Lower lobe of right lung (tissue), 2 donors: ENCODE results near the gene PRELID3B. TPM values are rescaled to one million over a fixed set of nuclear protein-coding genes. Genes with fewer than 3 reads are reported as not detected.
"Not testable (repeated sequence)": the region's sequence is repeated elsewhere in the genome, so short reads cannot be mapped to it uniquely, and the experiment has no call there.

Experiments
- ATAC-seq, 2 donors: fragments of 200-7000 bp; cut with Tn5 transposase; one replicate each; pipeline ENCODE4 v1.9.1; 2020 to 2022; ENCODE audit warnings: mild to moderate bottlenecking in 2 of 2, moderate library complexity in 2 of 2
- DNase-seq: peaks from one replicate; pipeline ENCODE4 v3.0.0-alpha.2; 2020
- H3K27ac ChIP-seq: fragments of 200-600 bp; one replicate; pipeline ENCODE4 v1.8.0; 2022
- H3K27me3 ChIP-seq: fragments of 200-600 bp; one replicate; pipeline ENCODE4 v1.8.0; 2022; ENCODE audit warnings: low read depth
- H3K36me3 ChIP-seq: fragments of 200-600 bp; one replicate; pipeline ENCODE4 v1.8.0; 2022; ENCODE audit warnings: mild to moderate bottlenecking
- H3K4me1 ChIP-seq: fragments of 200-600 bp; one replicate; pipeline ENCODE4 v1.8.0; 2022
- H3K4me3 ChIP-seq: fragments of 200-600 bp; one replicate; pipeline ENCODE4 v1.8.0; 2022; ENCODE audit warnings: mild to moderate bottlenecking
- H3K9me3 ChIP-seq: fragments of 200-600 bp; one replicate; pipeline ENCODE4 v1.8.0; 2022
- CTCF ChIP-seq: fragments of 200-600 bp; IDR thresholded peaks from one replicate; pipeline ENCODE4 v1.8.0; 2022; ENCODE audit warnings: antibody characterized with exemption, mild to moderate bottlenecking
- intact Hi-C: fragments of 100-400 bp; cut with DNase I; formaldehyde crosslinking; loops from one replicate; pipeline ENCODE4 v1.11.0; 2022
- total RNA-seq: library from RNA; stranded (reverse); fragmentation: NEBNext Ultra II Directional; extraction: Animal tissue kit (Norgen Biotek cat#: 25700); gene quantifications from one replicate; pipeline ENCODE4 v1.2.1, GENCODE V29; 2021
- donor health status: DM: no; HTN: yes; CAD: no; lungs with severe emphysema.

Gene PRELID3B
- total RNA-seq, 1 donor from 2014 or later, result 43.0 TPM

GRCh38 chr20:59013031-59013951, 29.3 kb downstream of the PRELID3B start:
- intact Hi-C loops, result no loop called here
- H3K4me3 ChIP-seq, result no peak overlapping the region
- H3K4me1 ChIP-seq, result peaks cover 27% of the 10 kb centered on the region
- H3K9me3 ChIP-seq, result no peaks in the 10 kb centered on the region
- H3K36me3 ChIP-seq, result no peaks in the 10 kb centered on the region
- TF ChIP-seq CTCF, result no peak
- H3K27me3 ChIP-seq, result no peaks in the 10 kb centered on the region
- ATAC-seq (no peak), DNase-seq (no peak)
- no peak overlapping the region for H3K27ac ChIP-seq

- H3K9me3 ChIP-seq, intact Hi-C loops, H3K36me3 ChIP-seq, H3K27me3 ChIP-seq, DNase-seq, ATAC-seq, H3K4me3 ChIP-seq: not testable (repeated sequence)
- peak overlapping the region; percentile 59 for H3K27ac ChIP-seq
- H3K4me1 ChIP-seq, result peaks cover 38% of the 10 kb centered on the region
Observed at GRCh38 chr20:59011874-59012157, 30.8 kb downstream of the PRELID3B start.

- DNase-seq, result no peak
- Histone ChIP-seq H3K36me3 (no peaks in the 10 kb centered on the region), H3K4me3 (peak overlapping the region; percentile 23), H3K9me3 (no peaks in the 10 kb centered on the region), H3K4me1 (peaks cover 37% of the 10 kb centered on the region), H3K27ac (peak overlapping the region; percentile 59), H3K27me3 (no peaks in the 10 kb centered on the region)
- intact Hi-C loops, result no loop called here
- TF ChIP-seq CTCF, result no peak
- peak in 1 of 2 donors; percentile 6 for ATAC-seq
Observed at GRCh38 chr20:59010995-59011873, 31.4 kb downstream of the PRELID3B start.

GRCh38 chr20:59010321-59010994, 32.1 kb downstream of the PRELID3B start:
- no peak overlapping the region for H3K4me3 ChIP-seq
- no peaks in the 10 kb centered on the region for H3K36me3 ChIP-seq
- ATAC-seq (peak; percentile 29 to 51), DNase-seq (peak; percentile 66)
- TF ChIP-seq CTCF, result no peak
- intact Hi-C loops, result no loop called here
- peaks cover 45% of the 10 kb centered on the region for H3K4me1 ChIP-seq
- H3K9me3 ChIP-seq, result no peaks in the 10 kb centered on the region
- peak overlapping the region; percentile 59 for H3K27ac ChIP-seq
- H3K27me3 ChIP-seq, result no peaks in the 10 kb centered on the region

- no peak for DNase-seq
- no peak for ATAC-seq
- intact Hi-C loops, result no loop called here
- no peak for TF ChIP-seq CTCF
- peaks cover 3% of the 10 kb centered on the region for H3K36me3 ChIP-seq
- peak overlapping the region; percentile 94 for H3K27ac ChIP-seq
- no peak overlapping the region for H3K4me3 ChIP-seq
- no peaks in the 10 kb centered on the region for H3K27me3 ChIP-seq
- peaks cover 58% of the 10 kb centered on the region for H3K4me1 ChIP-seq
- no peaks in the 10 kb centered on the region for H3K9me3 ChIP-seq
Observed at GRCh38 chr20:59008715-59009336, 33.8 kb downstream of the PRELID3B start.
